GM12875 (cell line): ENCODE data around the gene RAMACL.

Source experiments
- H3K4me3 ChIP-seq: one replicate; pipeline ENCODE4 v1.5.1; 2011; ENCODE audit warnings: low read depth, low read length, control low read depth
- CTCF ChIP-seq: IDR thresholded peaks from 2 replicates; pipeline ENCODE4 v1.5.1; 2011; ENCODE audit warnings: low read depth, mild to moderate bottlenecking, control low read depth, inconsistent platforms, low read length, moderate library complexity, borderline replicate concordance; ENCODE audit not compliant: insufficient read depth

Gene RAMACL

GRCh38 chr6:166595949-166596348 is 9.5 kb upstream of the RAMACL start:
- no peak overlapping the region for H3K4me3 ChIP-seq
- TF ChIP-seq CTCF, result no peak

- no peak overlapping the region for H3K4me3 ChIP-seq
- no peak for TF ChIP-seq CTCF
These were observed 8.7 kb upstream of the RAMACL start for GRCh38 chr6:166595061-166595780.

- no peak overlapping the region for H3K4me3 ChIP-seq
- no peak for TF ChIP-seq CTCF
These were observed 6.3 kb upstream of the RAMACL start for GRCh38 chr6:166592821-166593220.

- TF ChIP-seq CTCF, result no peak
- no peak overlapping the region for H3K4me3 ChIP-seq
These were observed 5.6 kb upstream of the RAMACL start for GRCh38 chr6:166591961-166592520.

GRCh38 chr6:166591026-166591425 is 4.5 kb upstream of the RAMACL start:
- no peak for TF ChIP-seq CTCF
- no peak overlapping the region for H3K4me3 ChIP-seq

GRCh38 chr6:166589786-166590574 is 3.5 kb upstream of the RAMACL start:
- no peak overlapping the region for H3K4me3 ChIP-seq
- TF ChIP-seq CTCF, result no peak
